Caco-2 (cell line): ENCODE results near the gene FAM53A. TPM values are rescaled to one million over a fixed set of nuclear protein-coding genes. Genes with fewer than 3 reads are reported as not detected.

ENCODE experiments used
- BruUV-seq: library from RNA; stranded (reverse); fragments of 400-500 nt; replicated peaks from 2 replicates; lab custom pipeline; 2021; lab: Mats Ljungman, UMichigan
- CTCF ChIA-PET: fragments of 300-600 bp; sonication (Branson Sonifier 250); formaldehyde crosslinking; loops from one replicate; lab custom pipeline; 2022; ENCODE audit warnings: antibody characterized with exemption; lab: Charles Lee
- POLR2A ChIA-PET: fragments of 300-600 bp; sonication (Branson Sonifier 250); formaldehyde crosslinking; loops from one replicate; lab custom pipeline; 2022; ENCODE audit warnings: antibody characterized with exemption; lab: Charles Lee
- DNase-seq, 2 experiments: peaks; one replicate each; pipeline versions ENCODE4 v3.0.0 to v3.0.0-alpha.2; 2020 to 2022
- H3K27me3 ChIP-seq: replicated peaks from 2 replicates; pipeline ENCODE4 v1.6.0; 2011; ENCODE audit warnings: low read length; ENCODE audit not compliant: control insufficient read depth, insufficient read depth
- H3K36me3 ChIP-seq: 2 replicates; pipeline ENCODE4 v1.5.1; 2011; ENCODE audit warnings: low read length; ENCODE audit not compliant: control insufficient read depth, insufficient read depth
- H3K4me1 ChIP-seq: fragments of 250-450 bp; sonication (Bioruptor Pico); 2 replicates; pipeline ENCODE4 v1.5.1; 2020; ENCODE audit warnings: mild to moderate bottlenecking
- H3K4me3 ChIP-seq: 2 replicates; pipeline ENCODE4 v1.5.1; 2011; ENCODE audit warnings: low read depth, mild to moderate bottlenecking, control low read depth, low read length
- H3K9me3 ChIP-seq: fragments of 250-450 bp; sonication (Bioruptor Pico); 2 replicates; pipeline ENCODE4 v1.5.1; 2020; ENCODE audit warnings: mild to moderate bottlenecking, moderate library complexity
- H3K27ac Mint-ChIP-seq: one replicate; pipeline ENCODE4 v1.8.0; 2022; ENCODE audit warnings: mixed read lengths; ENCODE audit not compliant: unreplicated experiment
- H3K27me3 Mint-ChIP-seq: one replicate; pipeline ENCODE4 v1.8.0; 2022; ENCODE audit warnings: mixed read lengths; ENCODE audit not compliant: insufficient read depth, unreplicated experiment
- H3K36me3 Mint-ChIP-seq: one replicate; pipeline ENCODE4 v1.8.0; 2022; ENCODE audit warnings: mild to moderate bottlenecking, mixed read lengths; ENCODE audit not compliant: insufficient read depth, unreplicated experiment
- H3K4me1 Mint-ChIP-seq: one replicate; pipeline ENCODE4 v1.8.0; 2022; ENCODE audit warnings: low read depth, mixed read lengths; ENCODE audit not compliant: unreplicated experiment
- H3K4me3 Mint-ChIP-seq: one replicate; pipeline ENCODE4 v1.8.0; 2022; ENCODE audit warnings: mild to moderate bottlenecking, moderate library complexity, mixed read lengths; ENCODE audit not compliant: unreplicated experiment
- H3K9me3 Mint-ChIP-seq: one replicate; pipeline ENCODE4 v1.8.0; 2022; ENCODE audit warnings: mixed read lengths; ENCODE audit not compliant: unreplicated experiment
- intact Hi-C: fragments of 100-400 bp; cut with micrococcal nuclease; formaldehyde crosslinking; loops from one replicate; pipeline ENCODE4 v1.10.0; 2022; ENCODE audit not compliant: unreplicated experiment
- total RNA-seq: library from RNA; stranded (reverse); gene quantifications from 2 replicates; pipeline ENCODE4 v1.2.3, GENCODE V29; 2022
- TF ChIP-seq, protein P1 (sequence below), 2 experiments: fragments of 200-600 bp in 1 of 2; IDR thresholded peaks; 1 replicate in 1 of 2; 2 replicates in 1 of 2; pipeline versions ENCODE4 v1.5.1 to v1.8.0; 2011 to 2022; ENCODE audit warnings: antibody characterized with exemption in 1 of 2, control low read depth in 1 of 2, inconsistent platforms in 1 of 2, low read depth in 1 of 2, low read length in 1 of 2, mild to moderate bottlenecking in 1 of 2, moderate library complexity in 1 of 2; ENCODE audit not compliant: insufficient read depth in 1 of 2, severe bottlenecking in 1 of 2, unreplicated experiment in 1 of 2

FAM53A gene
- total RNA-seq, 1 experiment from 2014 or later: 4.1 TPM

DNA sequence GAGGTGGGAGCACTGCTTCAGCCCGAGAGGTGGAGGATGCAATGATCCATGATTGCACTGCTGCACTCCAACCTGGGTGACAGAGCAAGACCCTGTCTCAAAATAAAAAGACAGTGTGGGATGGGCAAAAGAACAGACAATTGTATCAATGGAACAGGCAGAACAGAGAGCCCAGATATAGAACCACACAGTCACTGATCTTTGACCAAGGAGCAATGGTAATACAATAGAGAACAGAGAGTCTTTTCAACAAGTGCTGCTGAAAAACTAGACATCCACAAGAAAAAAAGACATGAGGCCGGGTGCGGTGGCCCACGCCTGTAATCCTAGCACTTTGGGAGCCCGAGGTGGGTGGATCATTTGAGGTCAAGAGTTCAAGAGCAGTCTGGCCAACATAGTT is 5.9 kb downstream of the FAM53A start:
- Mint-ChIP-seq H3K9me3 (no peaks in the 10 kb centered on the region), H3K4me1 (peaks cover 8% of the 10 kb centered on the region), H3K4me3 (no peak overlapping the region), H3K36me3 (peaks cover 6% of the 10 kb centered on the region), H3K27me3 (peaks cover 2% of the 10 kb centered on the region), H3K27ac (no peak overlapping the region)
- ChIA-PET CTCF (no interaction called here), POLR2A (no interaction called here)
- intact Hi-C loops: no loop called here
- no peak overlapping the region for H3K4me3 ChIP-seq
- H3K36me3 ChIP-seq: no peaks in the 10 kb centered on the region
- H3K4me1 ChIP-seq: no peaks in the 10 kb centered on the region
- no peaks in the 10 kb centered on the region for H3K9me3 ChIP-seq
- no peak for DNase-seq
- H3K27me3 ChIP-seq: no peaks in the 10 kb centered on the region
- BruUV-seq: no TSS peak
- TF ChIP-seq, protein P1, sequence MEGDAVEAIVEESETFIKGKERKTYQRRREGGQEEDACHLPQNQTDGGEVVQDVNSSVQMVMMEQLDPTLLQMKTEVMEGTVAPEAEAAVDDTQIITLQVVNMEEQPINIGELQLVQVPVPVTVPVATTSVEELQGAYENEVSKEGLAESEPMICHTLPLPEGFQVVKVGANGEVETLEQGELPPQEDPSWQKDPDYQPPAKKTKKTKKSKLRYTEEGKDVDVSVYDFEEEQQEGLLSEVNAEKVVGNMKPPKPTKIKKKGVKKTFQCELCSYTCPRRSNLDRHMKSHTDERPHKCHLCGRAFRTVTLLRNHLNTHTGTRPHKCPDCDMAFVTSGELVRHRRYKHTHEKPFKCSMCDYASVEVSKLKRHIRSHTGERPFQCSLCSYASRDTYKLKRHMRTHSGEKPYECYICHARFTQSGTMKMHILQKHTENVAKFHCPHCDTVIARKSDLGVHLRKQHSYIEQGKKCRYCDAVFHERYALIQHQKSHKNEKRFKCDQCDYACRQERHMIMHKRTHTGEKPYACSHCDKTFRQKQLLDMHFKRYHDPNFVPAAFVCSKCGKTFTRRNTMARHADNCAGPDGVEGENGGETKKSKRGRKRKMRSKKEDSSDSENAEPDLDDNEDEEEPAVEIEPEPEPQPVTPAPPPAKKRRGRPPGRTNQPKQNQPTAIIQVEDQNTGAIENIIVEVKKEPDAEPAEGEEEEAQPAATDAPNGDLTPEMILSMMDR (IDR thresholded peaks at IDR 0.05; ENCODE audit: insufficient read depth in 1 of 2, low read depth in 1 of 2, low read length in 1 of 2, severe bottlenecking in 1 of 2, unreplicated experiment in 1 of 2): no peak

DNA sequence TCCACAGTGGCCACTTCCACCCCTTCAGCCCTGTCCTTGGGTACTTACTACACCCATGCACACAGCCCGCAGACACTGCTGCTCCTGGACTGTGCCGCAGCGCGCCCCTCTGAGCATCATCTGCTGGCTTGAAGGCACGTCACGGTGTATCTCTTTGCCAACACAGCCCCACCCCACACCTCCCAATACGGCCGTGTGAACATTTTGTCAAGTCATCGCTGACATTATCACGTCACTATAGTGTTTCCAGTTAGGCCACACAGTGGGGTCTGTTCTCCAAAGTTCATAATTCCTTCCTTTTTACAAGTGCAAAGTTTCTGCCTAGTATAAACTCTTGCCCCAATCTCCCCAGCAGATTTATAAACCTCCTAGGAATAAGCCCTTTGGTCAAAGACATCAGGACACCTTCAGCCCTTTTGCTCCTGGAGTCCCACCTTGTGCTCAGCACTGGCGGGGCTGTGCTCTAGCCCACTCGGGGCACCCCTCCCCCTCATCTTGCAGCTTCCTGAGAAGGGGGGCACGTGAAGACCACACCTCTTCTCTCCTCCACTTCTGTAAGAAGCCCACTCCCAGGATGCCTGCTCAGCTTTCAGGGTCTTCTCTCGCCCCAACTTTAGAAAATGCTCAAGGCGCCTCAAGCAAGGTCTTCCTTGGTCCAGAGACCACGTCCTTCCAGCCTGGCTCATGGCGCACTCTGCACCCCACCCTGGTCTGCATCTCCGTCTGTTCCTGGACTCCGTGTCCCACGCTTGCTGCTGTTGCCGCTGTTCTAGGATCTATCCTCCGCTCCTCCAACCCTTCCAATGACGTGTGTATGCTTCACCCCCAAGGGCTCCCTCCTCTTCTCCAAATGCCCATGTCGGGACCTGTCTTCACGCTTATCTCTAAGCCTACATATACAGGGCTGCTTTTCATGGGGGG is 7.2 kb downstream of the FAM53A start:
- Mint-ChIP-seq H3K4me3 (no peak overlapping the region), H3K27ac (no peak overlapping the region), H3K27me3 (peaks cover 2% of the 10 kb centered on the region), H3K36me3 (no peaks in the 10 kb centered on the region), H3K9me3 (no peaks in the 10 kb centered on the region), H3K4me1 (no peaks in the 10 kb centered on the region)
- Histone ChIP-seq H3K9me3 (no peaks in the 10 kb centered on the region), H3K36me3 (no peaks in the 10 kb centered on the region), H3K4me3 (no peak overlapping the region), H3K27me3 (no peaks in the 10 kb centered on the region), H3K4me1 (no peaks in the 10 kb centered on the region)
- ChIA-PET CTCF (no interaction called here), POLR2A (no interaction called here)
- no TSS peak for BruUV-seq
- intact Hi-C loops: no loop called here
- TF ChIP-seq, protein P1 (IDR thresholded peaks at IDR 0.05; ENCODE audit: insufficient read depth in 1 of 2, low read depth in 1 of 2, low read length in 1 of 2, severe bottlenecking in 1 of 2, unreplicated experiment in 1 of 2): no peak
- no peak for DNase-seq

DNA sequence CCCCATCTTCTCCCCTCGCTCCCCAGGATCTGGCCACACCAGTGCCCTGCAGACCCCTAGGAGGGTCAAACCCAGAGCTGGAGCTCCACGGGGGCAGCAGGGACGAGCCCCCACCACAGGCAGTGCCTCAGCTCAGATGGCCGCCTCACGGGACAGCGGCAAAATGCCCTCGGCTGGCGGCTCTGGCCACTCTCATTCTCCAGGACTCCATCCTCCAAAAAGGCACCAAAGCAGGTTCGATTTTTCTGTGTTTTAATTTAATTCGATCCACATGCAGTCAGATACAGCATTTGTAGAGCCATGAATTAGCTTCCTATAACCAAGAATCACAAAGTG is 8.3 kb downstream of the FAM53A start:
- no peaks in the 10 kb centered on the region for H3K9me3 Mint-ChIP-seq
- TF ChIP-seq, protein P1 (IDR thresholded peaks at IDR 0.05; ENCODE audit: insufficient read depth in 1 of 2, low read depth in 1 of 2, low read length in 1 of 2, severe bottlenecking in 1 of 2, unreplicated experiment in 1 of 2): no peak
- ChIA-PET CTCF (interaction anchor here (0.8 kb wide), 1 partner anchor 17 kb away, joined by 3 read pairs; no protein-coding TSS in a partner anchor), POLR2A (no interaction called here)
- no peaks in the 10 kb centered on the region for H3K4me1 Mint-ChIP-seq
- Histone ChIP-seq H3K9me3 (no peaks in the 10 kb centered on the region), H3K36me3 (no peaks in the 10 kb centered on the region), H3K4me3 (no peak overlapping the region), H3K4me1 (no peaks in the 10 kb centered on the region), H3K27me3 (no peaks in the 10 kb centered on the region)
- intact Hi-C loops: no loop called here
- peaks cover 2% of the 10 kb centered on the region for H3K27me3 Mint-ChIP-seq
- BruUV-seq: no TSS peak
- no peaks in the 10 kb centered on the region for H3K36me3 Mint-ChIP-seq
- no peak overlapping the region for H3K27ac Mint-ChIP-seq
- DNase-seq: no peak
- H3K4me3 Mint-ChIP-seq: no peak overlapping the region
